ENCODE results near the gene APOE.
"Not testable (repeated sequence)": the region's sequence is repeated elsewhere in the genome, so short reads cannot be mapped to it uniquely, and the experiment has no call there.

The APOE gene

DNA sequence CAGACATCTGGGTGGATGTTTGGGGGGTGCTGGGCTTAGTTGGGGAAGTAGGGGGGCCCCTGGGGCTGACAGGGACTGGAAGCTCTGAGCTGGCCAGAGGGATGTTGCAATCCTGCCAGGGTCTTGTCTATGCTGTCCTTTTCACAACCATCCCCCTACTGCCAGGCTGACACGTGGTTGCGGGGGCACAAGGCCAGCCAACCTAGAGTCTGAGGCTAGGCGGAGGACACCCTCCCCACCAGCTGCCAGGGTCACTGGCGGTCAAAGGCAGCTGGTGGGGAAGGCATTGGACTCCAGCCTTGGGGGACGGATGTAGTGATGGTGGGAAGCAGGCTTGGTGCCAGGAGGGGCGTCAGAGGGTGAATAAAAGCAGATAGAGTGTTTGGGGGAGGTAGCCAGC, 7.3 kb downstream of the APOE start:
- DNase-seq, result no peak

GRCh38 chr19:44913512-44914432, 8.2 kb downstream of the APOE start:
- not testable (repeated sequence) for DNase-seq

GRCh38 chr19:44914433-44915206, 9.0 kb downstream of the APOE start, which contains the start of gene APOC1:
Gene APOC1 (plus strand): TSS chr19:44914608. CDS start chr19:44914892, 284 bp downstream.
- DNase-seq, result peak; percentile 87

DNA sequence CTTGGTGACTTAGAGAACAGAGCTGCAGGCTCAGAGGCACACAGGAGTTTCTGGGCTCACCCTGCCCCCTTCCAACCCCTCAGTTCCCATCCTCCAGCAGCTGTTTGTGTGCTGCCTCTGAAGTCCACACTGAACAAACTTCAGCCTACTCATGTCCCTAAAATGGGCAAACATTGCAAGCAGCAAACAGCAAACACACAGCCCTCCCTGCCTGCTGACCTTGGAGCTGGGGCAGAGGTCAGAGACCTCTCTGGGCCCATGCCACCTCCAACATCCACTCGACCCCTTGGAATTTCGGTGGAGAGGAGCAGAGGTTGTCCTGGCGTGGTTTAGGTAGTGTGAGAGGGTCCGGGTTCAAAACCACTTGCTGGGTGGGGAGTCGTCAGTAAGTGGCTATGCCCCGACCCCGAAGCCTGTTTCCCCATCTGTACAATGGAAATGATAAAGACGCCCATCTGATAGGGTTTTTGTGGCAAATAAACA, 18.7 kb downstream of the APOE start:
- no peak for DNase-seq

DNA sequence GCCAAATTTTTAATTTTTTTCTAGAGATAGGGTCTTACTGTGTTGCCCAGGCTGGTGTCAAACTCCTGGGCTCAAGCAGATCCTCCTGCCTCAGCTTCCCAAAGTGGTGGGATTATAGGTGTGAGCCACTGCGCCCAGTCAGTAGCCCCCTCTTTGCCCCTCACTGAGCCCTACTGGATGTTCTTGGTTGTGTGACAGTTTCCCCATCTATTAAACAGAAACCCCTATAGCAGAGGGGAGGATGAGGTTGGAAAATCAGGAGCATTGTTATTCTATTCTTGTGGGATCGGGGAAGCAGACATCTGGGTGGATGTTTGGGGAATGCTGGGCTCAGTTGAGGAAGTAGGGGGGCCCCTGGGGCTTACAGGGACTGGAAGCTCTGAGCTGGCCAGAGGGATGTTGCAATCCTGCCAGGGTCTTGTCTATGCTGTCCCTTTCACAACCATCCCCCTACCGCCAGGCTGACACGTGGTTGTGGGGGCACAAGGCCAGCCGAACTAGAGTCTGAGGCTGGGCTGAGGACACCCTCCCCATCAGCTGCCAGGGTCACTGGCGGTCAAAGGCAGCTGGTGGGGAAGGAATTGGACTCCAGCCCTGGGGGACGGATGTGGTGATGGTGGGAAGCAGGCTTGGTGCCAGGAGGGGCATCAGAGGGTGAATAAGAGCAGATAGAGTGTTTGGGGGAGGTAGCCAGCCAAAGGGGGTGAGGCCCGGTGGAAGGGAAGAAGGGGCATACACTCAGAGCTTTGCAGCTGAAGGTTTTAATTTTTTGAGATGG, 19.7 kb downstream of the APOE start:
- no peak for DNase-seq

DNA sequence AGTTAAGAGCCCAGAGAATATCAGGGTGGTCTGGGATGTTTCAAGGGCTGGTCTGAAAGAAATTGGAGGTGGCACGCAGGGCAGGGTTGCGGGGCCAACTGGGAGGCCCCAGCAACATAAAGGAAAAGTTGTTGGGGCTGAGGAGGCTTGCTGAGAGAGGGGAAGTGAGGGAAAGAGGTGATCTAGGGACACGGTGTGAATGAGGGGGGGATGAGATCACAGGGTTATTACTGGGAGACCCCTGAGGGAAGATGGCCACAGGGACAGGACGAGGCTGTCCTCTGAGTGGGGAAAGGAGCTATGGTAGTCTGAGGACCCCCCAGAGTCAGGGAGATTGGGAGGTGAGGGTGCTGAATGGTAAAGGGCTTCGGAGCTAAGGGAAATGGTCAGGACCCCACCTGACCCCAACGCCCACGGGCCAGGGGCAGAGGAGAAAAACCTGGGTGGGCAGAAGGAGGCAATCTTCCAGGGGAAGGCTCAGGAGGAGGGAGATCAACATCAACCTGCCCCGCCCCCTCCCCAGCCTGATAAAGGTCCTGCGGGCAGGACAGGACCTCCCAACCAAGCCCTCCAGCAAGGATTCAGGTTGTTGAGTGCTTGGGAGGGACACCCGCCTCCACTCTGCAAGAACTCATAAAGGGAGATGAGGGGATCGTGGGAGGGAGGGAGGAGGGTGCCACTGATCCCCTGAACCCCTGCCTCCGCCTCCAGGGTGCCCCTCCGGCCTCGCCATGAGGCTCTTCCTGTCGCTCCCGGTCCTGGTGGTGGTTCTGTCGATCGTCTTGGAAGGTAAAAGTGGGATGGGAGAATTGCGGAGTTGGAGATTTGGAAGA, 20.9 kb downstream of the APOE start:
- not testable (repeated sequence) for DNase-seq

GRCh38 chr19:44927746-44928145, 22.1 kb downstream of the APOE start:
- no peak for DNase-seq

- no peak for DNase-seq
Observed at GRCh38 chr19:44930088-44930487, 24.5 kb downstream of the APOE start.

DNA sequence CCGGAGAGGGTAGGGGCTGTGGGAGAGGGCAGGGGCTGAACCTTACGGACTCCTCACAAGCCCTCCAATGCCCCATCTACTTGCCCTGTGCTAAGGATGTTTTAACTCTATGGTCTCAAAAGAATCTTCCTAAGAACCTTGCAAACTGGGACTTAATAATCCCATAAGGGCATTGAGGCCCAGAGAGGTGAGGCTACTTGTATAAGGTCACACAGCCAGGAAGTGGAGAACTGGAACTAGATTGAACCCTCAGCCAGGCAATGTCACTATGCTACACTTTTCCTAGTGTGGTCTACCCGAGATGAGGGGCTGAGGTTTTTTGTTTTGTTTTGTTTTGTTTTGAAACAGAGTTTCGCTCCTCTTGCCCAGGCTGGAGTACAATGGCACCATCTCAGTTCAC, 25.9 kb downstream of the APOE start:
- no peak for DNase-seq

- no peak for DNase-seq
Observed at GRCh38 chr19:44939668-44940067, 34.1 kb downstream of the APOE start.

GRCh38 chr19:44942067-44942571, 36.5 kb downstream of the APOE start, which contains the start of gene APOC4:
Gene APOC4 (plus strand): TSS chr19:44942237. CDS start chr19:44942278, 41 bp downstream.
- DNase-seq, result no peak

- no peak for DNase-seq
Observed at GRCh38 chr19:44943801-44944249, 38.2 kb downstream of the APOE start.

DNA sequence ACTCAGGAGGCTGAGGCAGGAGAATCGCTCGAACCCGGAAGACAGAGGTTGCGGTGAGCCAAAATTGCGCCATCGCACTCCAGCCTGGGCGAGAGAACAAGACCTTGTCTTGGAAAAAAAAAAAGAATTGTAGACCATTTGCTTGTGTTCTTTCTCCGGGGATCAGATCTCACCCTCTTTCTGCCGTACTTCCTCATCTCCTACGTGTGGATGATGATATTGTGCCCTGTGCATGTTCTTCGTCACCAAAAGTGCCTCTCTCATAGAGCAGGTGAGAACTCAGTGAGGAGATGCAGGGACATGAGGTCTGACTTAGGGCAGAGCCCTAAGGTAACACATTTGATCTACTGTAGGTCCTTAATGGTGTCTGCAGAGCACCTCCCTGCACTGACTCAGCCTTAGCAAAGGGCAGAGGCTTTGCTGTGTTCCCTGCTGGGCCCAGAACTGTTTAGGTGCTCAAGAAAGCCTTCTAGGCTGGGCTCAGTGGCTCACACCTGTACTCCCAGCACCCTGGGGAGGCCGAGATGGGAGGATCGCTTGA, 41.5 kb downstream of the APOE start:
- no peak for DNase-seq

DNA sequence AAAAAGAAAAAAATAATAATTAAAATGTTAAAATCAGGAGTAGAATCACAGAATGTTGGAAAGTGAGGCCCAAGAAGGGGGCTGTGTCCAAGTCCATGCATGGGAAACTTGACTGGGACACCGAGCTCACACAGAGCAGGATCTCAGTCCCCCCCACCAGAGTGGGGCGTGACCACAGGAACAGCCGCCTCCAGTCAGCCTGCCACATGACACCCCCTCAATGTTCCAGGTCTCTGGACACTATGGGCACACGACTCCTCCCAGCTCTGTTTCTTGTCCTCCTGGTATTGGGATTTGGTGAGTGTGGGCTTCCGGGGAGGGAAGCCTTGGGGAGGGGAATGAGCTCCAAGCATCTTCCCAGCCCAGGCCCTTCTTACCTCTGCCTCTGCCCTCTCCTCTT, 42.6 kb downstream of the APOE start:
- DNase-seq, result no peak

GRCh38 chr19:44948763-44949374, 43.3 kb downstream of the APOE start:
- no peak for DNase-seq

GRCh38 chr19:44949550-44949949, 44.0 kb downstream of the APOE start:
- DNase-seq, result no peak

- peak; percentile 63 for DNase-seq
Observed at GRCh38 chr19:44951179-44952159, 45.9 kb downstream of the APOE start.

GRCh38 chr19:44954278-44954648, 48.7 kb downstream of the APOE start:
- no peak for DNase-seq

All from stimulated activated CD4-positive, alpha-beta T cell treated with anti-CD3 and anti-CD28 coated beads, Interleukin-15, amount 100 ng/mL, for 24 hours (primary cell).